ENCODE results near the gene JUNB. TPM values are rescaled to one million over a fixed set of nuclear protein-coding genes. Genes with fewer than 3 reads are reported as not detected.
A peak's percentile ranks its signal among the peaks of the same experiment; 100 is the strongest.

Gene JUNB
- total RNA-seq, 1 donor from 2014 or later, result 20.6 TPM

- peaks cover 28% of the 10 kb centered on the region for H3K27me3 Mint-ChIP-seq (ENCODE audit: unreplicated experiment)
- no peaks in the 10 kb centered on the region for H3K9me3 Mint-ChIP-seq (ENCODE audit: unreplicated experiment)
- no peak for TF ChIP-seq CTCF (IDR thresholded peaks at IDR 0.05; ENCODE audit: unreplicated experiment)
- peak overlapping the region; percentile 76 for H3K27ac Mint-ChIP-seq (ENCODE audit: unreplicated experiment)
- H3K36me3 Mint-ChIP-seq (ENCODE audit: low read depth, unreplicated experiment), result no peaks in the 10 kb centered on the region
- H3K4me1 Mint-ChIP-seq (ENCODE audit: unreplicated experiment), result peaks cover 23% of the 10 kb centered on the region
- peak overlapping the region; percentile 87 for H3K4me3 Mint-ChIP-seq (ENCODE audit: unreplicated experiment)
- DNase-seq (ENCODE audit: low spot score), result no peak
Measured at GRCh38 chr19:12790628-12791344, 500 bp upstream of the JUNB start.

- Mint-ChIP-seq H3K4me1 (ENCODE audit: unreplicated experiment) (peaks cover 27% of the 10 kb centered on the region), H3K4me3 (ENCODE audit: unreplicated experiment) (peak overlapping the region; percentile 92), H3K36me3 (ENCODE audit: low read depth, unreplicated experiment) (no peaks in the 10 kb centered on the region), H3K27ac (ENCODE audit: unreplicated experiment) (peak overlapping the region; percentile 74), H3K27me3 (ENCODE audit: unreplicated experiment) (peaks cover 33% of the 10 kb centered on the region), H3K9me3 (ENCODE audit: unreplicated experiment) (no peaks in the 10 kb centered on the region)
- no peak for TF ChIP-seq CTCF (IDR thresholded peaks at IDR 0.05; ENCODE audit: unreplicated experiment)
- peak; percentile 53 for DNase-seq (ENCODE audit: low spot score)
Measured at GRCh38 chr19:12792051-12792852, 966 bp downstream of the JUNB start.

GRCh38 chr19:12792853-12793289, 1.6 kb downstream of the JUNB start:
- H3K4me3 Mint-ChIP-seq (ENCODE audit: unreplicated experiment), result peak overlapping the region; percentile 92
- H3K9me3 Mint-ChIP-seq (ENCODE audit: unreplicated experiment), result no peaks in the 10 kb centered on the region
- H3K4me1 Mint-ChIP-seq (ENCODE audit: unreplicated experiment), result peaks cover 27% of the 10 kb centered on the region
- peak overlapping the region; percentile 74 for H3K27ac Mint-ChIP-seq (ENCODE audit: unreplicated experiment)
- no peak for DNase-seq (ENCODE audit: low spot score)
- TF ChIP-seq CTCF (IDR thresholded peaks at IDR 0.05; ENCODE audit: unreplicated experiment), result no peak
- no peaks in the 10 kb centered on the region for H3K36me3 Mint-ChIP-seq (ENCODE audit: low read depth, unreplicated experiment)
- H3K27me3 Mint-ChIP-seq (ENCODE audit: unreplicated experiment), result peaks cover 31% of the 10 kb centered on the region

- peaks cover 28% of the 10 kb centered on the region for H3K27me3 Mint-ChIP-seq (ENCODE audit: unreplicated experiment)
- DNase-seq (ENCODE audit: low spot score), result peak; percentile 92
- TF ChIP-seq CTCF (IDR thresholded peaks at IDR 0.05; ENCODE audit: unreplicated experiment), result no peak
- H3K36me3 Mint-ChIP-seq (ENCODE audit: low read depth, unreplicated experiment), result no peaks in the 10 kb centered on the region
- no peaks in the 10 kb centered on the region for H3K9me3 Mint-ChIP-seq (ENCODE audit: unreplicated experiment)
- peak overlapping the region; percentile 92 for H3K4me3 Mint-ChIP-seq (ENCODE audit: unreplicated experiment)
- peaks cover 21% of the 10 kb centered on the region for H3K4me1 Mint-ChIP-seq (ENCODE audit: unreplicated experiment)
- peak overlapping the region; percentile 74 for H3K27ac Mint-ChIP-seq (ENCODE audit: unreplicated experiment)
Measured at GRCh38 chr19:12793290-12794195, 2.3 kb downstream of the JUNB start.
